H1 (cell line): ENCODE data around the gene TAS2R50. TPM values are rescaled to one million over a fixed set of nuclear protein-coding genes. Genes with fewer than 3 reads are reported as not detected.

Experiments
- CTCF ChIA-PET: fragments of 300-600 bp; sonication (Branson Sonifier 250); formaldehyde crosslinking; loops from one replicate; lab custom pipeline; 2021; ENCODE audit not compliant: partially characterized antibody; lab: Charles Lee
- POLR2A ChIA-PET: fragments of 300-600 bp; sonication (Branson Sonifier 250); formaldehyde crosslinking; loops from one replicate; lab custom pipeline; 2021; ENCODE audit warnings: inconsistent platforms; ENCODE audit not compliant: partially characterized antibody; lab: Charles Lee
- DNase-seq, 2 experiments: peaks; one replicate each; pipeline versions ENCODE4 v3.0.0 to v3.0.0-alpha.2; 2010 to 2022; ENCODE audit warnings: low spot score in 2 of 2, low read depth in 1 of 2, mixed read lengths in 1 of 2
- FAIRE-seq: peaks from 2 replicates; lab custom pipeline; 2011; peaks lifted over from hg19 to GRCh38; lab: Jason Lieb, UNC
- H2AFZ ChIP-seq: 2 replicates; pipeline ENCODE4 v1.8.1; 2012; ENCODE audit warnings: low read length, inconsistent platforms
- H2AK5ac ChIP-seq: 2 replicates; pipeline ENCODE4 v1.6.1; 2013; ENCODE audit warnings: low read depth, low read length
- H2BK120ac ChIP-seq: replicated peaks from 2 replicates; pipeline ENCODE3; 2013; ENCODE audit warnings: low read depth, low read length, inconsistent platforms
- H2BK12ac ChIP-seq: 2 replicates; pipeline ENCODE4 v1.6.1; 2013; ENCODE audit warnings: low read depth, low read length
- H2BK15ac ChIP-seq: 2 replicates; pipeline ENCODE4 v1.6.1; 2013; ENCODE audit warnings: low read length
- H2BK20ac ChIP-seq: 2 replicates; pipeline ENCODE4 v1.6.1; 2013; ENCODE audit warnings: low read length
- H2BK5ac ChIP-seq: 2 replicates; pipeline ENCODE4 v1.6.1; 2013; ENCODE audit warnings: low read depth, low read length
- H3K14ac ChIP-seq: 2 replicates; pipeline ENCODE4 v1.6.1; 2013; ENCODE audit warnings: inconsistent platforms; ENCODE audit not compliant: insufficient read length
- H3K18ac ChIP-seq: 2 replicates; pipeline ENCODE4 v1.6.1; 2013; ENCODE audit warnings: low read length; ENCODE audit errors: extremely low read depth
- H3K23ac ChIP-seq: 2 replicates; pipeline ENCODE4 v1.6.1; 2013; ENCODE audit warnings: inconsistent platforms; ENCODE audit not compliant: insufficient read length
- H3K23me2 ChIP-seq: 2 replicates; pipeline ENCODE4 v1.6.1; 2013; ENCODE audit warnings: low read depth, low read length
- H3K27ac ChIP-seq: 2 replicates; pipeline ENCODE4 v1.6.1; 2011; ENCODE audit warnings: low read depth, low read length, inconsistent platforms
- H3K27me3 ChIP-seq, 4 experiments: replicated peaks in 1 of 4; 1 replicate in 1 of 4; 2 replicates in 3 of 4; pipeline versions ENCODE4 v1.6.1 to v1.8.1; 2011 to 2013; ENCODE audit warnings: low read length in 3 of 4, mild to moderate bottlenecking in 3 of 4, inconsistent platforms in 2 of 4, mixed read lengths in 2 of 4, moderate library complexity in 1 of 4; ENCODE audit not compliant: control insufficient read depth in 3 of 4, insufficient read depth in 3 of 4; ENCODE audit errors: extremely low read depth in 1 of 4
- H3K36me3 ChIP-seq, 4 experiments: 2 replicates each; pipeline versions ENCODE4 v1.6.1 to v1.8.1; 2011 to 2013; ENCODE audit warnings: mild to moderate bottlenecking in 4 of 4, low read length in 3 of 4, moderate library complexity in 2 of 4, control low read depth in 1 of 4, inconsistent platforms in 1 of 4; ENCODE audit not compliant: insufficient read depth in 4 of 4, control insufficient read depth in 2 of 4
- H3K4ac ChIP-seq: replicated peaks from 2 replicates; pipeline ENCODE3; 2013; ENCODE audit warnings: low read length, low read depth, mixed read lengths, inconsistent platforms; ENCODE audit not compliant: insufficient read length
- H3K4me1 ChIP-seq, 4 experiments: replicated peaks in 1 of 4; 1 replicate in 1 of 4; 2 replicates in 3 of 4; pipeline versions ENCODE4 v1.6.1 to v1.8.1; 2011 to 2013; ENCODE audit warnings: low read length in 3 of 4, inconsistent platforms in 2 of 4, mixed read lengths in 1 of 4; ENCODE audit not compliant: insufficient read depth in 4 of 4, control insufficient read depth in 3 of 4
- H3K4me2 ChIP-seq, 2 experiments: 2 replicates each; pipeline versions ENCODE4 v1.6.1 to v1.8.1; 2011 to 2013; ENCODE audit warnings: low read depth in 2 of 2, low read length in 2 of 2, control low read depth in 1 of 2, inconsistent platforms in 1 of 2, mild to moderate bottlenecking in 1 of 2; ENCODE audit not compliant: insufficient read depth in 1 of 2
- H3K4me3 ChIP-seq, 4 experiments: fragments of 200-600, 300-600 bp in 1 of 4; sonication (generic), shearing (Covaris generic), sonication (Bioruptor Twin) in 1 of 4; 2 replicates each; pipeline versions ENCODE4 v1.5.1 to v1.8.1; 2011 to 2016; ENCODE audit warnings: low read length in 4 of 4, low read depth in 3 of 4, control low read depth in 2 of 4, inconsistent platforms in 2 of 4, mild to moderate bottlenecking in 2 of 4, mixed read lengths in 1 of 4, moderate library complexity in 1 of 4; ENCODE audit not compliant: insufficient read depth in 2 of 4; ENCODE audit errors: extremely low read depth in 1 of 4
- H3K56ac ChIP-seq: replicated peaks from 2 replicates; pipeline ENCODE3; 2013; ENCODE audit warnings: low read depth, mild to moderate bottlenecking, mixed read lengths, low read length, inconsistent platforms; ENCODE audit not compliant: insufficient read length
- H3K79me1 ChIP-seq: 2 replicates; pipeline ENCODE4 v1.6.1; 2013; ENCODE audit warnings: low read depth, low read length, control low read depth
- H3K79me2 ChIP-seq, 2 experiments: 2 replicates each; pipeline versions ENCODE4 v1.6.1 to v1.8.1; 2012 to 2013; ENCODE audit warnings: low read length in 2 of 2, mild to moderate bottlenecking in 2 of 2, inconsistent platforms in 1 of 2; ENCODE audit not compliant: insufficient read depth in 2 of 2, control insufficient read depth in 1 of 2
- H3K9ac ChIP-seq, 4 experiments: replicated peaks in 1 of 4; 1 replicate in 1 of 4; 2 replicates in 3 of 4; pipeline versions ENCODE4 v1.6.1 to v1.8.1; 2011 to 2013; ENCODE audit warnings: low read depth in 3 of 4, low read length in 3 of 4, control low read depth in 2 of 4, mild to moderate bottlenecking in 2 of 4, moderate library complexity in 2 of 4, inconsistent platforms in 1 of 4; ENCODE audit errors: extremely low read depth in 1 of 4
- H3K9me3 ChIP-seq, 2 experiments: 2 replicates each; pipeline versions ENCODE4 v1.6.1 to v1.8.1; 2012 to 2013; ENCODE audit warnings: mild to moderate bottlenecking in 2 of 2, moderate library complexity in 2 of 2, control low read depth in 1 of 2, inconsistent platforms in 1 of 2, low read depth in 1 of 2, low read length in 1 of 2, mixed read lengths in 1 of 2; ENCODE audit not compliant: insufficient read depth in 2 of 2
- H4K20me1 ChIP-seq, 2 experiments: replicated peaks in 1 of 2; 2 replicates each; pipeline versions ENCODE3 to v1.8.1; 2011 to 2013; ENCODE audit warnings: inconsistent platforms in 2 of 2, low read length in 2 of 2, mild to moderate bottlenecking in 1 of 2; ENCODE audit not compliant: insufficient read depth in 2 of 2, control insufficient read depth in 1 of 2
- H4K5ac ChIP-seq: 2 replicates; pipeline ENCODE4 v1.6.1; 2013; ENCODE audit warnings: low read length, low read depth, mixed read lengths, inconsistent platforms; ENCODE audit not compliant: insufficient read length
- H4K8ac ChIP-seq: 2 replicates; pipeline ENCODE4 v1.8.0; 2013; ENCODE audit warnings: mild to moderate bottlenecking, moderate library complexity, low read length, inconsistent platforms; ENCODE audit not compliant: insufficient read depth; ENCODE audit errors: extremely low read depth
- H4K91ac ChIP-seq: replicated peaks from 2 replicates; pipeline ENCODE3; 2013; ENCODE audit warnings: low read length, mixed read lengths, inconsistent platforms; ENCODE audit not compliant: insufficient read length
- ASH2L ChIP-seq: fragments of 200-600, 300-600 bp; sonication (generic); IDR thresholded peaks from one replicate; pipeline ENCODE4 v1.7.1; 2017; ENCODE audit warnings: low read length
- BRCA1 ChIP-seq: IDR thresholded peaks from 2 replicates; pipeline ENCODE4 v1.6.1; 2012; ENCODE audit warnings: low read depth, low read length, improper control_type of control experiment
- CBX5 ChIP-seq: fragments of 300-800, 300-1000 bp; sonication (generic); IDR thresholded peaks from 2 replicates; pipeline ENCODE4 v1.7.1; 2016; ENCODE audit warnings: antibody characterized with exemption, low read length, low read depth
- CREB1 ChIP-seq: IDR thresholded peaks from 2 replicates; pipeline ENCODE4 v1.6.1; 2012; ENCODE audit warnings: inconsistent platforms
- CTBP2 ChIP-seq: IDR thresholded peaks from 2 replicates; pipeline ENCODE4 v1.7.0; 2011; ENCODE audit warnings: borderline replicate concordance, mild to moderate bottlenecking, moderate library complexity, mixed read lengths, low read length; ENCODE audit not compliant: insufficient read depth, insufficient read length
- EGR1 ChIP-seq: IDR thresholded peaks from 2 replicates; pipeline ENCODE4 v1.6.1; 2011; ENCODE audit warnings: low read depth, low read length, borderline replicate concordance
- FOSL1 ChIP-seq: IDR thresholded peaks from 2 replicates; pipeline ENCODE4 v1.6.1; 2011; ENCODE audit warnings: mild to moderate bottlenecking, low read depth, low read length, moderate library complexity; ENCODE audit not compliant: insufficient read depth
- HDAC2 ChIP-seq, 2 experiments: fragments of 300-600 bp in 1 of 2; sonication (generic) in 1 of 2; IDR thresholded peaks; 2 replicates each; pipeline ENCODE4 v1.6.1; 2011 to 2012; ENCODE audit warnings: low read depth in 2 of 2, low read length in 2 of 2, mild to moderate bottlenecking in 2 of 2, moderate library complexity in 2 of 2, borderline replicate concordance in 1 of 2, inconsistent platforms in 1 of 2
- KDM1A ChIP-seq: fragments of 200-600, 300-600 bp; sonication (generic); IDR thresholded peaks from 2 replicates; pipeline ENCODE4 v1.7.1; 2016; ENCODE audit warnings: mild to moderate bottlenecking, low read length, borderline replicate concordance
- RBBP5 ChIP-seq: IDR thresholded peaks from 2 replicates; pipeline ENCODE4 v1.7.1; 2012; ENCODE audit warnings: low read depth, mild to moderate bottlenecking, inconsistent platforms, low read length, moderate library complexity, borderline replicate concordance
- RXRA ChIP-seq: IDR thresholded peaks from 2 replicates; pipeline ENCODE4 v1.6.1; 2011; ENCODE audit warnings: low read depth, mild to moderate bottlenecking, low read length, moderate library complexity; ENCODE audit not compliant: insufficient read depth
- SIX5 ChIP-seq: IDR thresholded peaks from 2 replicates; pipeline ENCODE4 v1.6.1; 2011; ENCODE audit warnings: mild to moderate bottlenecking, low read depth, low read length
- SP4 ChIP-seq: IDR thresholded peaks from 2 replicates; pipeline ENCODE4 v1.6.1; 2012; ENCODE audit warnings: low read length, inconsistent platforms
- YY1 ChIP-seq: IDR thresholded peaks from 2 replicates; pipeline ENCODE4 v1.6.1; 2011; ENCODE audit warnings: low read depth, mild to moderate bottlenecking, low read length
- ZNF274 ChIP-seq: IDR thresholded peaks from 2 replicates; pipeline ENCODE4 v1.7.0; 2012; ENCODE audit warnings: low read length, borderline replicate concordance; ENCODE audit errors: extremely low read depth
- WGBS, 2 experiments: shearing (Covaris generic) in 1 of 2; methylation state at CpG; one replicate each; pipeline versions ENCODE4 v1.1.6 to v1.1.7; 2013 to 2015; ENCODE audit warnings: low lambda C conversion rate in 2 of 2, mixed read lengths in 2 of 2, inconsistent platforms in 1 of 2, low coverage in 1 of 2, missing lambda C conversion rate in 1 of 2; ENCODE audit not compliant: insufficient replicate concordance in 2 of 2, insufficient coverage in 1 of 2, insufficient read length in 1 of 2; ENCODE audit errors: extremely low coverage in 1 of 2, missing lambda C conversion rate in 1 of 2; 5-methylcytosine and 5-hydroxymethylcytosine counted together
- polyA plus RNA-seq, 7 experiments: library from polyadenylated mRNA; depleted of rRNA in 3 of 7; stranded (reverse) in 5 of 7; unstranded in 2 of 7; fragments of >200 nt in 5 of 7; fragments of 200-250 nt in 2 of 7; gene quantifications; 1 replicate in 5 of 7; 2 replicates in 1 of 7; 4 replicates in 1 of 7; pipeline versions ENCODE4 v1.2.1 to v1.2.3, GENCODE V29; 2011 to 2013; ENCODE audit warnings: missing spikeins in 2 of 7, mixed read lengths in 2 of 7
- total RNA-seq: library from RNA; stranded (reverse); fragmentation: NEBNext Ultra II Directional; extraction: Animal tissue kit (Norgen Biotek cat#: 25700); gene quantifications from 2 replicates; pipeline ENCODE4 v1.2.1, GENCODE V29; 2021

The TAS2R50 gene
- total and polyA plus RNA-seq, 2 of the 8 experiments (the other 6 are each of a cell fraction or from before 2014, with no cell fraction given): 0.11 to 0.50 TPM

GRCh38 chr12:11031307-11031706 is 44.6 kb upstream of the TAS2R50 start, which contains the start of gene TAS2R31:
Gene TAS2R31, minus strand, starts transcription at chr12:11031407. Its CDS starts 72 bp downstream, at chr12:11031335.
- no peak within 1 kb of the TSS for H3K27ac ChIP-seq
- no peaks in the 10 kb centered on the region for H3K9me3 ChIP-seq
- CTCF ChIA-PET: no interaction called here
- TF ChIP-seq SIX5: no peak
- no peak for TF ChIP-seq CREB1
- TF ChIP-seq HDAC2 (IDR thresholded peaks at IDR 0.05; ENCODE audit: borderline replicate concordance in 1 of 2, low read depth in 2 of 2, low read length in 2 of 2): no peak
- no peak for TF ChIP-seq KDM1A
- TF ChIP-seq CTBP2: no peak
- TF ChIP-seq FOSL1: no peak
- TF ChIP-seq EGR1: no peak
- TF ChIP-seq SP4: no peak
- TF ChIP-seq ZNF274: no peak
- no peak for TF ChIP-seq RXRA
- no peak for TF ChIP-seq BRCA1
- no peak for TF ChIP-seq ASH2L
- TF ChIP-seq CBX5: no peak
- TF ChIP-seq RBBP5: no peak
- no peak for TF ChIP-seq YY1

More at GRCh38 chr12:11031307-11031706, 44.6 kb upstream of the TAS2R50 start, which contains the start of gene TAS2R31:
- POLR2A ChIA-PET: interaction anchor here (0.7 kb wide), 1 partner anchor 11 kb away, joined by 3 read pairs; no protein-coding TSS in a partner anchor
- DNase-seq (no peak), FAIRE-seq (no peak)
- Histone ChIP-seq H3K56ac (no peak within 1 kb of the TSS), H4K5ac (no peak within 1 kb of the TSS), H2BK120ac (no peak within 1 kb of the TSS), H2AFZ (no peak within 1 kb of the TSS), H2BK12ac (no peak within 1 kb of the TSS), H2AK5ac (no peak within 1 kb of the TSS), H2BK5ac (no peak within 1 kb of the TSS), H3K4me1 (no peaks in the 10 kb centered on the region), H3K14ac (no peak within 1 kb of the TSS), H3K9ac (no peak within 1 kb of the TSS), H3K27me3 (peaks cover 0 to 2% (median 0%) of the 10 kb centered on the region in 4 experiments; a peak in 1 of 7 replicates), H4K20me1 (peaks cover 0 to 2% of the 10 kb centered on the region in 2 experiments), H3K23me2 (no peaks in the 10 kb centered on the region), H4K91ac (no peak within 1 kb of the TSS), H2BK15ac (no peak within 1 kb of the TSS), H4K8ac (no peak within 1 kb of the TSS), H2BK20ac (no peak within 1 kb of the TSS), H3K4me3 (no peak within 1 kb of the TSS), H3K36me3 (no peaks in the 10 kb centered on the region), H3K4me2 (no peak within 1 kb of the TSS), H3K79me1 (no peaks in the 10 kb centered on the region), H3K79me2 (no peaks in the 10 kb centered on the region), H3K4ac (no peak within 1 kb of the TSS), H3K18ac (no peak within 1 kb of the TSS), H3K23ac (no peak within 1 kb of the TSS)
- WGBS, 2 experiments: 100% methylated on average over 6 of the region's 6 CpGs; no CpG with 5 or more reads in 1 of the 2 experiments
